Endothelial cell of umbilical vein (primary cell): Measurements from ENCODE around the gene SERPINF2. TPM values are rescaled to one million over a fixed set of nuclear protein-coding genes. Genes with fewer than 3 reads are reported as not detected.
"Not testable (repeated sequence)": the region's sequence is repeated elsewhere in the genome, so short reads cannot be mapped to it uniquely, and the experiment has no call there.

Experiments
- BruUV-seq: library from RNA; stranded (reverse); fragments of 400-500 nt; replicated peaks from 2 replicates; lab custom pipeline; 2021; lab: Mats Ljungman, UMichigan
- CTCF ChIA-PET: fragments of 300-600, 350-600 bp; sonication (Branson Sonifier 250); formaldehyde crosslinking; loops from one replicate; lab custom pipeline; 2021; ENCODE audit warnings: antibody characterized with exemption, inconsistent platforms; lab: Charles Lee
- POLR2A ChIA-PET: fragments of 300-600, 350-600 bp; sonication (Branson Sonifier 250); formaldehyde crosslinking; loops from one replicate; lab custom pipeline; 2021; ENCODE audit warnings: antibody characterized with exemption, inconsistent platforms; lab: Charles Lee
- DNase-seq: peaks from one replicate; pipeline ENCODE4 v3.0.0-alpha.2; 2011; ENCODE audit warnings: low read depth, low spot score
- FAIRE-seq: peaks from 2 replicates; lab custom pipeline; 2011; peaks lifted over from hg19 to GRCh38; lab: Jason Lieb, UNC
- H2AFZ ChIP-seq: 2 replicates; pipeline ENCODE4 v1.6.0; 2012; ENCODE audit warnings: low read depth, low read length, control low read depth, inconsistent platforms
- H3K27ac ChIP-seq: 2 replicates; pipeline ENCODE4 v1.5.1; 2011; ENCODE audit warnings: low read depth, mild to moderate bottlenecking, control low read depth, low read length, moderate library complexity; ENCODE audit not compliant: insufficient read depth
- H3K27me3 ChIP-seq, 2 experiments: 2 replicates each; pipeline versions ENCODE4 v1.6.0 to v1.6.1; 2011; ENCODE audit warnings: low read length in 2 of 2, mixed read lengths in 1 of 2; ENCODE audit not compliant: control insufficient read depth in 2 of 2, insufficient read depth in 2 of 2
- H3K36me3 ChIP-seq, 2 experiments: 2 replicates in 1 of 2; 3 replicates in 1 of 2; pipeline ENCODE4 v1.5.1; 2011; ENCODE audit warnings: low read length in 2 of 2, mild to moderate bottlenecking in 1 of 2, moderate library complexity in 1 of 2; ENCODE audit not compliant: control insufficient read depth in 2 of 2, insufficient read depth in 2 of 2; ENCODE audit errors: extremely low read depth in 1 of 2
- H3K4me1 ChIP-seq: 3 replicates; pipeline ENCODE4 v1.5.1; 2011; ENCODE audit warnings: mild to moderate bottlenecking, low read length; ENCODE audit not compliant: control insufficient read depth, insufficient read depth; ENCODE audit errors: extremely low read depth
- H3K4me2 ChIP-seq: 2 replicates; pipeline ENCODE4 v1.6.1; 2011; ENCODE audit warnings: low read length, control low read depth, mixed read lengths; ENCODE audit not compliant: insufficient read depth
- H3K4me3 ChIP-seq, 3 experiments: fragments of 200-600 bp in 1 of 3; sonication (generic), shearing (Covaris generic) in 1 of 3; replicated peaks in 1 of 3; 2 replicates each; pipeline ENCODE4 v1.5.1; 2011 to 2016; ENCODE audit warnings: control low read depth in 3 of 3, low read length in 3 of 3, mild to moderate bottlenecking in 2 of 3, inconsistent platforms in 1 of 3, low read depth in 1 of 3, moderate library complexity in 1 of 3; ENCODE audit not compliant: insufficient read depth in 1 of 3
- H3K79me2 ChIP-seq: 2 replicates; pipeline ENCODE4 v1.6.0; 2012; ENCODE audit warnings: low read length, inconsistent platforms; ENCODE audit not compliant: control insufficient read depth, insufficient read depth
- H3K9ac ChIP-seq: replicated peaks from 2 replicates; pipeline ENCODE3; 2011; ENCODE audit warnings: low read length, control low read depth; ENCODE audit not compliant: insufficient read depth; ENCODE audit errors: extremely low read depth
- H3K9me1 ChIP-seq: replicated peaks from 3 replicates; pipeline ENCODE4 v1.6.0; 2011; ENCODE audit warnings: mild to moderate bottlenecking, low read length; ENCODE audit not compliant: control insufficient read depth, insufficient read depth; ENCODE audit errors: extremely low read depth
- H3K9me3 ChIP-seq: replicated peaks from 2 replicates; pipeline ENCODE4 v1.5.1; 2012; ENCODE audit warnings: low read length, inconsistent platforms; ENCODE audit not compliant: control insufficient read depth, insufficient read depth
- H4K20me1 ChIP-seq: replicated peaks from 2 replicates; pipeline ENCODE3; 2011; ENCODE audit warnings: mild to moderate bottlenecking, low read length; ENCODE audit not compliant: control insufficient read depth, insufficient read depth; ENCODE audit errors: extremely low read depth
- CTCF ChIP-seq, 2 donors: IDR thresholded peaks; 1 replicate in 1 of 2; 2 replicates in 1 of 2; pipeline ENCODE4 v1.5.1; 2011; ENCODE audit warnings: low read length in 2 of 2, mild to moderate bottlenecking in 2 of 2, moderate library complexity in 2 of 2, control low read depth in 1 of 2, inconsistent platforms in 1 of 2, low read depth in 1 of 2; ENCODE audit not compliant: insufficient read depth in 1 of 2; ENCODE audit errors: extremely low read depth in 1 of 2
- EZH2 ChIP-seq: IDR thresholded peaks from 2 replicates; pipeline ENCODE4 v1.6.1; 2012; ENCODE audit warnings: borderline replicate concordance, low read depth, mild to moderate bottlenecking, moderate library complexity, low read length, inconsistent platforms; ENCODE audit not compliant: severe bottlenecking
- FOS ChIP-seq: IDR thresholded peaks from 2 replicates; pipeline ENCODE4 v1.6.1; 2011; ENCODE audit warnings: mild to moderate bottlenecking, low read length, moderate library complexity, borderline replicate concordance; ENCODE audit not compliant: insufficient read depth
- GATA2 ChIP-seq: IDR thresholded peaks from 2 replicates; pipeline ENCODE4 v1.7.0; 2011; ENCODE audit warnings: low read depth, mild to moderate bottlenecking, moderate library complexity, mixed read lengths, low read length; ENCODE audit not compliant: insufficient read length, insufficient read depth
- JUN ChIP-seq: IDR thresholded peaks from 2 replicates; pipeline ENCODE4 v1.6.1; 2011; ENCODE audit warnings: borderline replicate concordance, low read depth; ENCODE audit not compliant: insufficient read length, insufficient read depth
- MAX ChIP-seq: IDR thresholded peaks from 2 replicates; pipeline ENCODE4 v1.6.1; 2011; ENCODE audit not compliant: insufficient read depth, insufficient read length
- MYC ChIP-seq: IDR thresholded peaks from one replicate; pipeline ENCODE4 v1.6.1; 2011; ENCODE audit warnings: mild to moderate bottlenecking, low read depth, low read length
- POLR2A ChIP-seq: IDR thresholded peaks from 2 replicates; pipeline ENCODE4 v1.6.1; 2012; ENCODE audit warnings: low read depth, mild to moderate bottlenecking, control low read depth, low read length
- POLR2AphosphoS5 ChIP-seq: IDR thresholded peaks from 2 replicates; pipeline ENCODE4 v1.6.1; 2012; ENCODE audit warnings: low read depth, mild to moderate bottlenecking, control low read depth, low read length, moderate library complexity; ENCODE audit not compliant: insufficient read depth
- dilution Hi-C: fragments of 300-500 bp; cut with MboI; formaldehyde crosslinking; loops from one replicate; pipeline ENCODE4 v1.15.0; 2019; ENCODE audit warnings: low sequenced_read_pairs; ENCODE audit not compliant: extremely low pct_ligation_motif_present
- intact Hi-C: fragments of 100-400 bp; cut with micrococcal nuclease; formaldehyde crosslinking; loops from one replicate; pipeline ENCODE4 v1.10.0; 2022
- polyA plus RNA-seq, 4 experiments: library from polyadenylated mRNA; depleted of rRNA in 3 of 4; stranded (reverse) in 3 of 4; unstranded in 1 of 4; fragments of >200 nt; gene quantifications; 2 replicates each; pipeline versions ENCODE4 v1.2.1 to v1.2.3, GENCODE V29; 2011 to 2012; ENCODE audit warnings: missing spikeins in 1 of 4
- total RNA-seq: library from RNA; stranded (reverse); gene quantifications from 2 replicates; pipeline ENCODE4 v1.2.3, GENCODE V29; 2021

Gene SERPINF2
- total and polyA plus RNA-seq, 2 donors (not counting 3 experiments of a cell fraction or from before 2014, with no cell fraction given) = 0.03 TPM; not detected in 1

GRCh38 chr17:1737531-1738291, 5.0 kb upstream of the SERPINF2 start:
- ChIA-PET CTCF (interaction anchor here (1.1 kb wide), 1 partner anchor 46 kb away, joined by 4 read pairs; no protein-coding TSS in a partner anchor), POLR2A (no interaction called here)
- Histone ChIP-seq H2AFZ (no peak overlapping the region), H3K4me2 (no peak overlapping the region), H3K9me1 (no peaks in the 10 kb centered on the region), H3K4me3 (no peak overlapping the region), H3K27me3 (no peaks in the 10 kb centered on the region), H4K20me1 (no peaks in the 10 kb centered on the region), H3K36me3 (peaks cover 0 to 2% of the 10 kb centered on the region in 2 experiments), H3K4me1 (no peaks in the 10 kb centered on the region), H3K27ac (no peak overlapping the region), H3K79me2 (no peaks in the 10 kb centered on the region), H3K9ac (no peak overlapping the region), H3K9me3 (no peaks in the 10 kb centered on the region)
- FAIRE-seq = no peak
- TF ChIP-seq JUN (no peak), POLR2AphosphoS5 (no peak), MAX (no peak), MYC (no peak), GATA2 (no peak), POLR2A (no peak), CTCF (IDR thresholded peaks at IDR 0.05; ENCODE audit: extremely low read depth in 1 of 2, insufficient read depth in 1 of 2, low read depth in 1 of 2, low read length in 2 of 2) (no peak), EZH2 (no peak), FOS (no peak)
- intact Hi-C loops = no loop called here
- BruUV-seq = no TSS peak
- dilution Hi-C loops = no loop called here
- no peak for DNase-seq

- BruUV-seq, FAIRE-seq, H3K27ac ChIP-seq, H3K27me3 ChIP-seq, POLR2A ChIA-PET, H3K4me3 ChIP-seq, H4K20me1 ChIP-seq, H2AFZ ChIP-seq, H3K4me2 ChIP-seq, H3K9me1 ChIP-seq, H3K79me2 ChIP-seq, H3K36me3 ChIP-seq, intact Hi-C loops, DNase-seq, H3K4me1 ChIP-seq, H3K9me3 ChIP-seq, H3K9ac ChIP-seq, dilution Hi-C loops: not testable (repeated sequence)
- CTCF ChIA-PET = interaction anchor here (0.8 kb wide), 1 partner anchor 42 kb away, joined by 3 read pairs; no protein-coding TSS in a partner anchor
These were observed 772 bp upstream of the SERPINF2 start for GRCh38 chr17:1741899-1742298.
